Bronchial epithelial cell (primary cell): ENCODE measurements around the gene ZFAND2A. TPM values are rescaled to one million over a fixed set of nuclear protein-coding genes. Genes with fewer than 3 reads are reported as not detected.

ENCODE experiments used
- DNase-seq: peaks from one replicate; pipeline ENCODE4 v3.0.0-alpha.2; 2010; ENCODE audit warnings: low read depth
- FAIRE-seq: peaks from 2 replicates; lab custom pipeline; 2011; peaks lifted over from hg19 to GRCh38; lab: Jason Lieb, UNC
- H3K27me3 ChIP-seq: 2 replicates; pipeline ENCODE4 v1.5.1; 2011; ENCODE audit warnings: low read length; ENCODE audit not compliant: control insufficient read depth, insufficient read depth
- H3K36me3 ChIP-seq: 2 replicates; pipeline ENCODE4 v1.5.1; 2011; ENCODE audit warnings: low read length; ENCODE audit not compliant: control insufficient read depth, insufficient read depth
- H3K4me3 ChIP-seq: 2 replicates; pipeline ENCODE4 v1.5.1; 2011; ENCODE audit warnings: mild to moderate bottlenecking, low read depth, low read length, control low read depth
- total RNA-seq: library from RNA; depleted of rRNA; stranded (reverse); fragments of >200 nt; gene quantifications from 2 replicates; pipeline ENCODE4 v1.2.1, GENCODE V29; 2014
- TF ChIP-seq, protein P1 (sequence below): IDR thresholded peaks from 2 replicates; pipeline ENCODE4 v1.5.1; 2011; ENCODE audit warnings: mild to moderate bottlenecking, moderate library complexity, low read length, control low read depth, inconsistent platforms; ENCODE audit not compliant: insufficient read depth, severe bottlenecking

ZFAND2A gene
- total RNA-seq, 1 donor from 2014 or later: 53.4 TPM

GRCh38 chr7:1124164-1124563 lies 35.8 kb downstream of the ZFAND2A start:
- H3K36me3 ChIP-seq: peaks cover 1% of the 10 kb centered on the region
- TF ChIP-seq, protein P1, sequence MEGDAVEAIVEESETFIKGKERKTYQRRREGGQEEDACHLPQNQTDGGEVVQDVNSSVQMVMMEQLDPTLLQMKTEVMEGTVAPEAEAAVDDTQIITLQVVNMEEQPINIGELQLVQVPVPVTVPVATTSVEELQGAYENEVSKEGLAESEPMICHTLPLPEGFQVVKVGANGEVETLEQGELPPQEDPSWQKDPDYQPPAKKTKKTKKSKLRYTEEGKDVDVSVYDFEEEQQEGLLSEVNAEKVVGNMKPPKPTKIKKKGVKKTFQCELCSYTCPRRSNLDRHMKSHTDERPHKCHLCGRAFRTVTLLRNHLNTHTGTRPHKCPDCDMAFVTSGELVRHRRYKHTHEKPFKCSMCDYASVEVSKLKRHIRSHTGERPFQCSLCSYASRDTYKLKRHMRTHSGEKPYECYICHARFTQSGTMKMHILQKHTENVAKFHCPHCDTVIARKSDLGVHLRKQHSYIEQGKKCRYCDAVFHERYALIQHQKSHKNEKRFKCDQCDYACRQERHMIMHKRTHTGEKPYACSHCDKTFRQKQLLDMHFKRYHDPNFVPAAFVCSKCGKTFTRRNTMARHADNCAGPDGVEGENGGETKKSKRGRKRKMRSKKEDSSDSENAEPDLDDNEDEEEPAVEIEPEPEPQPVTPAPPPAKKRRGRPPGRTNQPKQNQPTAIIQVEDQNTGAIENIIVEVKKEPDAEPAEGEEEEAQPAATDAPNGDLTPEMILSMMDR: no peak
- FAIRE-seq (no peak), DNase-seq (no peak)
- no peak overlapping the region for H3K4me3 ChIP-seq
- no peaks in the 10 kb centered on the region for H3K27me3 ChIP-seq

GRCh38 chr7:1123715-1124114 lies 36.3 kb downstream of the ZFAND2A start:
- peaks cover 1% of the 10 kb centered on the region for H3K36me3 ChIP-seq
- DNase-seq: no peak
- no peaks in the 10 kb centered on the region for H3K27me3 ChIP-seq
- TF ChIP-seq, protein P1: peak; percentile 21
- H3K4me3 ChIP-seq: no peak overlapping the region
- FAIRE-seq: no peak

DNA sequence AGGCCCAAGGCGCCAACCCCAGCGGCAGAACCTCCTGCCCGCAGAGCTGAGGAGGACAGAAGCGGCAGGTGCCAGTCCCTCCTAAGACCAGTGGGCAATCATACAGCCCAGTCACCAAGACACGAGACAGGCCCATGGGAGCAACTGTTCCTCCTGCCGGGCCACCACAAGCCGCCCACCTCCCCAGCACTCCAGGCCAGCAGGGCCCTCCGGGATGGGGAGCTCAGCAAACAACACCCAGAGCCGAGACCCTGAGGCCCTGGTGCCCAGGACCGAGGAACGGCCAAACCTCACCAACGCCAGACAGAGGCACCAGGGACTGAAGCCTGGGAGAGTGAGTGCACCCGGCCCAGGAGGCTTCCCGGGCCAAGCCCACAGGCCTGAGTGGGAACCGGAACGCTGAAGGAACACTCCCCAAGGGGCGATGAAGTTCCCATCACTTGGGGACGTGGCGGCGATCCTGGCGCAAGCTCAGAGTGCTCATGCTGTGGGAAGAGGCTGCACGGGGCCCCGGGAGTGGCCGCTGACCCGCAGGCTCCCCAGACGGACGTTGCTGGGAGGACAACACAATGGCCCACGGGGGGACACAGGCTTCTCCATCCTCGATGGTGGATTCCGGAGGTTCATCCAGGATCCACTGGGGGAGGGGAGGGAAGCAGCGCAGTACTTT lies 37.0 kb downstream of the ZFAND2A start:
- Histone ChIP-seq H3K4me3 (no peak overlapping the region), H3K27me3 (no peaks in the 10 kb centered on the region), H3K36me3 (peaks cover 1% of the 10 kb centered on the region)
- DNase-seq: no peak
- TF ChIP-seq, protein P1: no peak
- no peak for FAIRE-seq

DNA sequence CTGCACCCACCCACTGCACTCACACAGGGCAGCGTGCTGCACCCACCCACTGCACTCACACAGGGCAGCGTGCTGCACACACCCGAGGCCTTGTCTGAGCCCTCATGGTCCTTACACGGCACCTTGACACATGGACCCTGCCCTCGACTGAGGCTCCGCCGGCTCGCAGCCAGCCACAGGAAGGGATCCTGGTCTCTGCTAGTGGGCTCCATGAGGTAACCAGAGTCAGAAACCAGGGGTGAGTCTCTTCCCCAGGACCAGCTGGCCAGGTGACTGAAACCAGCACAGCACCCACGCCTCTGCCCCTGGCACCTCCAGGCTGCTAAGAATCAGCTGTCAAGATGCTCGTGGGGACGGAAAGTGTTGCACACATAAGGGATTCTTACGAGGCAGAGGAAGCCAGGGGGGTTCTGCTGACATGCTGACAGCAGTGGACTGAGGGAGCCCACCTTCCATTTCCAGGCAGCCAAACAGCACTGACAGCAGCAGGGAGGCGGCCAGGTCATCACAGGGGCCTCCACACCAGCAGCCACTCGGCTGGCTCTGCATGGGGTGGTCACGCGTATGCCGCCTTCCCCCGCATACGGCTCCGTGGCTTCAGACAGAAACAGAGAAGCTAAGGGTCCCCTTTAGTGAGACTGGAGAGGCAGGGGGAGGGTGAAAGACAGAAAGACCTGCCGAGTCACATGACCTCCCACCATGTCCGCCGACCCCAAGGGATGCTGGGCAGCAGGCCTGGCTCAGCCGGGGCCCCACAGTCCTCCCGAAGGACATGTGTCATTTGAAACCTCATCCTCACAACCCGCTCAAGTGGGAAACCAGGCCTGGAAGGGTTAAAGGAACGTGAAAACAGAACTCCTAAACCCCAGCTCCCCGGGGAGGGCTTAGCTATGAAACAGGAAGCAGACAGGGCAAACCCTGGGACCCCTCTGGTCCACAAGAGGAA lies 37.8 kb downstream of the ZFAND2A start:
- no peak for FAIRE-seq
- Histone ChIP-seq H3K36me3 (peaks cover 1% of the 10 kb centered on the region), H3K27me3 (no peaks in the 10 kb centered on the region), H3K4me3 (no peak overlapping the region)
- TF ChIP-seq, protein P1: no peak
- no peak for DNase-seq

DNA sequence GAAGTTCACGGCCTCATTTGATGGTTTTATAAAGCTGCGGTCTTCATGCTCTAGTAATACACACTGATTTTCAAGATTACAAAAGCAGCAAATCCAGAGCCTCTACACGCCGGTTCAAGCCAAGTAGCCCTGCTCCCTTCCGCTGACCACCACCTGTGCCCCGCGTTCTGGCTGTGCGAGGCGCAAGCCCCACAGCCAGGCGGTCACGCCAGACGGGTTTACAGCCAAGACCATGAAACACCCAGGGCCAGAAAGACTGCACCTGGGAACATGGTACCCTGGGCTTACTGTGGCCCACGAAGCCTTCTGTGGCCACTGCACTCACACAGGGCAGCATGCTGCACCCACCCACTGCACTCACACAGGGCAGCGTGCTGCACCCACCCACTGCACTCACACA lies 38.5 kb downstream of the ZFAND2A start:
- DNase-seq: no peak
- Histone ChIP-seq H3K36me3 (peaks cover 1% of the 10 kb centered on the region), H3K4me3 (no peak overlapping the region), H3K27me3 (no peaks in the 10 kb centered on the region)
- TF ChIP-seq, protein P1: no peak
- FAIRE-seq: no peak
